OCI-LY1 (cell line): ENCODE data around the gene ALPK3.

ENCODE experiments used
- H2AFZ ChIP-seq: fragments of 200-600 bp; sonication (generic), shearing (Covaris generic); 2 replicates; pipeline ENCODE4 v1.6.0; 2014; ENCODE audit warnings: antibody characterized with exemption, mild to moderate bottlenecking, low read length
- H3F3A ChIP-seq: fragments of 200-600 bp; sonication (generic), shearing (Covaris generic); 2 replicates; pipeline ENCODE4 v1.6.0; 2014; ENCODE audit warnings: mild to moderate bottlenecking, antibody characterized with exemption, low read length, moderate library complexity; ENCODE audit not compliant: insufficient read depth
- H3K27ac ChIP-seq: fragments of 200-600 bp; sonication (generic); 2 replicates; pipeline ENCODE4 v1.5.1; 2014; ENCODE audit warnings: low read length, mixed run types, mild to moderate bottlenecking, low read depth; ENCODE audit not compliant: poor library complexity, severe bottlenecking
- H3K27me3 ChIP-seq: fragments of 200-600 bp; sonication (generic); 2 replicates; pipeline ENCODE4 v1.6.0; 2014; ENCODE audit warnings: antibody characterized with exemption, mild to moderate bottlenecking, low read length, moderate library complexity; ENCODE audit not compliant: insufficient read depth
- H3K36me3 ChIP-seq: fragments of 200-600 bp; sonication (generic); 2 replicates; pipeline ENCODE4 v1.6.1; 2014; ENCODE audit warnings: mild to moderate bottlenecking, antibody characterized with exemption, low read length, moderate library complexity, mixed read lengths; ENCODE audit not compliant: insufficient read depth
- H3K4me1 ChIP-seq: fragments of 200-600 bp; sonication (generic); 2 replicates; pipeline ENCODE4 v1.5.1; 2014; ENCODE audit warnings: mild to moderate bottlenecking, low read length, moderate library complexity; ENCODE audit not compliant: insufficient read depth, severe bottlenecking
- H3K4me2 ChIP-seq: fragments of 200-600 bp; sonication (generic), shearing (Covaris generic); 2 replicates; pipeline ENCODE4 v1.6.1; 2014; ENCODE audit warnings: low read length
- H3K4me3 ChIP-seq: fragments of 200-600 bp; sonication (generic); 2 replicates; pipeline ENCODE4 v1.5.1; 2014; ENCODE audit warnings: low read length, low read depth, mild to moderate bottlenecking, mixed read lengths; ENCODE audit not compliant: poor library complexity, severe bottlenecking
- H3K79me2 ChIP-seq: fragments of 200-600 bp; shearing (Covaris generic); 2 replicates; pipeline ENCODE4 v1.6.1; 2016; ENCODE audit warnings: mixed run types, low read length, mixed read lengths; ENCODE audit not compliant: insufficient read depth
- H3K9ac ChIP-seq: fragments of 200-600 bp; sonication (generic), shearing (Covaris generic); 2 replicates; pipeline ENCODE4 v1.6.1; 2014; ENCODE audit warnings: mild to moderate bottlenecking, low read length, mixed read lengths
- H3K9me2 ChIP-seq: fragments of 200-600 bp; sonication (generic), shearing (Covaris generic); 2 replicates; pipeline ENCODE4 v1.6.1; 2014; ENCODE audit warnings: low read depth, mild to moderate bottlenecking, low read length, mixed read lengths
- H3K9me3 ChIP-seq: fragments of 200-600 bp; shearing (Covaris generic); 2 replicates; pipeline ENCODE4 v1.6.1; 2014; ENCODE audit warnings: low read length, mixed read lengths
- H4K20me1 ChIP-seq: fragments of 200-600 bp; sonication (generic), shearing (Covaris generic); 2 replicates; pipeline ENCODE4 v1.6.0; 2016; ENCODE audit warnings: mild to moderate bottlenecking, low read length; ENCODE audit not compliant: insufficient read depth
- EZH2 ChIP-seq: fragments of 200-600 bp; sonication (generic), shearing (Covaris generic); IDR thresholded peaks from 2 replicates; pipeline ENCODE4 v1.8.0; 2017; ENCODE audit warnings: borderline replicate concordance, mixed run types, mild to moderate bottlenecking, antibody characterized with exemption, low read length, moderate library complexity, mixed read lengths
- TF ChIP-seq, protein P1 (sequence below): fragments of 200-600 bp; sonication (generic), shearing (Covaris generic); IDR thresholded peaks from 2 replicates; pipeline ENCODE4 v1.5.1; 2017; ENCODE audit warnings: mild to moderate bottlenecking, antibody characterized with exemption, low read length, moderate library complexity, mixed read lengths

The ALPK3 gene

DNA sequence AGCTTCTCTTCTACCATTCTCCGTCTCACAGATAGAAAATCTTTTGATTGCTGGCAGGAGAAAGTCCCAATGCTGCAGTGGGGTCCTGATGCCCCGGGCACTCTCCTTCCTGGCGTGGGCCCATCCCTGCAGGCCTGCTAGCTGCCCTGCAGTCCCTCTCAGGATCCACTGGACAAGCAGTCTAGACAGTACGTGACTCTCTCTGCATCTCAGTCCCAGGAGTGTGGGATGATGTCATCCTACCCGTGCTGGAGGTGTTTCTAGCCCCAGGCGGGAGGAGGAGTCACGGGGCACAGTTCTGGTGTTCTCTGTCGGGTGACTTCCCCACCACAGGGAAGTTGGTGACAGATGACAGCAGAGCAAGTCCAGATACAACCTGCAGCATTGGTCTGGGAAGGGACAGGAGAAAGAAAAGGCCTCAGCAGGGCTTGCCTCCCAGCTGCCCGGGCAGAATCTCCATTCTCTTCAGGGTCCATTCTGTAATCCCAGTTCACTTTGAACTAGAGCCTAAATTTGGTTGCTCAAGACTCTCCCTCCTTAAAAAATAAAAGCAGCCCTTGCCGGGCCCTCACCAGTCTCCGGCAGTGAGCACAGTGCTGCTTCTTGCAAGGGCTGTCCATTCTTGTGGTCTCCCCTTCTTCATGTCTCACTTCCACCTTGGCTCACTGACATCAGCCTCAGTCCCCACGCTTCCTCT, 97.9 kb downstream of the ALPK3 start:
- Histone ChIP-seq H3K36me3 (no peaks in the 10 kb centered on the region), H3K4me3 (no peak overlapping the region), H3F3A (no peaks in the 10 kb centered on the region), H3K4me1 (peaks cover 7% of the 10 kb centered on the region), H3K27ac (no peak overlapping the region), H4K20me1 (no peaks in the 10 kb centered on the region), H3K4me2 (no peak overlapping the region; the same call in 1 of the 2 replicates), H3K79me2 (no peaks in the 10 kb centered on the region), H3K9me2 (no peaks in the 10 kb centered on the region), H2AFZ (no peak overlapping the region), H3K9me3 (no peaks in the 10 kb centered on the region), H3K9ac (no peak overlapping the region), H3K27me3 (no peaks in the 10 kb centered on the region)
- TF ChIP-seq, protein P1, sequence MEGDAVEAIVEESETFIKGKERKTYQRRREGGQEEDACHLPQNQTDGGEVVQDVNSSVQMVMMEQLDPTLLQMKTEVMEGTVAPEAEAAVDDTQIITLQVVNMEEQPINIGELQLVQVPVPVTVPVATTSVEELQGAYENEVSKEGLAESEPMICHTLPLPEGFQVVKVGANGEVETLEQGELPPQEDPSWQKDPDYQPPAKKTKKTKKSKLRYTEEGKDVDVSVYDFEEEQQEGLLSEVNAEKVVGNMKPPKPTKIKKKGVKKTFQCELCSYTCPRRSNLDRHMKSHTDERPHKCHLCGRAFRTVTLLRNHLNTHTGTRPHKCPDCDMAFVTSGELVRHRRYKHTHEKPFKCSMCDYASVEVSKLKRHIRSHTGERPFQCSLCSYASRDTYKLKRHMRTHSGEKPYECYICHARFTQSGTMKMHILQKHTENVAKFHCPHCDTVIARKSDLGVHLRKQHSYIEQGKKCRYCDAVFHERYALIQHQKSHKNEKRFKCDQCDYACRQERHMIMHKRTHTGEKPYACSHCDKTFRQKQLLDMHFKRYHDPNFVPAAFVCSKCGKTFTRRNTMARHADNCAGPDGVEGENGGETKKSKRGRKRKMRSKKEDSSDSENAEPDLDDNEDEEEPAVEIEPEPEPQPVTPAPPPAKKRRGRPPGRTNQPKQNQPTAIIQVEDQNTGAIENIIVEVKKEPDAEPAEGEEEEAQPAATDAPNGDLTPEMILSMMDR, result no peak
- TF ChIP-seq EZH2, result no peak

DNA sequence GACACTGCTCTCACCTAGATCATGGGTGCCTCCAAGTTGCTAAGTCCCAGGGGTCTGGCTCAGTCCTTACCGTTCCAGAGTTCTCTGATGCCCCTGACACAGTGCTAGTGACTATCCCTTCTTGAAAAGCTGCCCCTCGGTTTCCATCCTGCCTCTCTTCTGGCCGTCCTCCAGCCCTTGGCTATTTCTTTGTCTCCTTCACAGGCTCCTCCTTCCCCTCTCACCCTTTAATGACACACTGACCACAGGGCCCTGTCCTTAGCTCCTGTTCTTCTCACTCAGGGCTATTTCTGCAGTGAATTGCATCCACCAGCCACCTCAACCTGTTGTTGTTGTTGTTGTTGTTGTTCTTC, 98.4 kb downstream of the ALPK3 start:
- H3K9me3 ChIP-seq, result no peaks in the 10 kb centered on the region
- no peaks in the 10 kb centered on the region for H3F3A ChIP-seq
- no peaks in the 10 kb centered on the region for H4K20me1 ChIP-seq
- no peaks in the 10 kb centered on the region for H3K9me2 ChIP-seq
- H3K9ac ChIP-seq, result no peak overlapping the region
- no peak overlapping the region for H3K4me3 ChIP-seq
- H3K4me2 ChIP-seq, result no peak overlapping the region
- TF ChIP-seq, protein P1, result no peak
- no peak for TF ChIP-seq EZH2
- H3K27ac ChIP-seq, result no peak overlapping the region
- peaks cover 7% of the 10 kb centered on the region for H3K4me1 ChIP-seq
- no peaks in the 10 kb centered on the region for H3K27me3 ChIP-seq
- no peaks in the 10 kb centered on the region for H3K36me3 ChIP-seq
- no peak overlapping the region for H2AFZ ChIP-seq
- H3K79me2 ChIP-seq, result no peaks in the 10 kb centered on the region

DNA sequence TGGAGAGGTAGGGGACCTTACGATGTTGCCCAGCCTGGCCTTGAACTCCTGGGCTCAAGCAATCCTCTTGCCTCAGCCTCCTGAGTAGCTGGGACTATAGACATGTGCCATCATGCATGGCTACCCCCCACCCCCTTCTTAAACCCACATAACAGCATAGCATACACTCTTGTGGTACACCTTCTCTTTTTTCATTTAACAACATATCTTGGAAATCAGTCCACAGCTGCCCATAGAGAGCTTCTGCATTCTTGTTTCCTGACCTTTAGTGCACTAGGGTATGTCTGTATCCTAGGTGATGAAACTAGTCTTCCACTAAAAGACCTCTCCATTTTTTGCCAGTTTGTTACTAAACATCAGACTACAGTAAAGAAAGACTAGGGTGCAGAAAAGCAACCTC, 100.3 kb downstream of the ALPK3 start:
- no peak overlapping the region for H3K4me2 ChIP-seq
- no peaks in the 10 kb centered on the region for H3F3A ChIP-seq
- H3K36me3 ChIP-seq, result no peaks in the 10 kb centered on the region
- TF ChIP-seq, protein P1, result no peak
- TF ChIP-seq EZH2, result no peak
- H3K9me3 ChIP-seq, result no peaks in the 10 kb centered on the region
- H3K9me2 ChIP-seq, result no peaks in the 10 kb centered on the region
- no peaks in the 10 kb centered on the region for H4K20me1 ChIP-seq
- H3K27me3 ChIP-seq, result no peaks in the 10 kb centered on the region; the same call in 1 of the 2 replicates
- peaks cover 7% of the 10 kb centered on the region for H3K4me1 ChIP-seq
- no peak overlapping the region for H3K9ac ChIP-seq
- no peak overlapping the region for H3K27ac ChIP-seq
- H2AFZ ChIP-seq, result no peak overlapping the region
- H3K79me2 ChIP-seq, result no peaks in the 10 kb centered on the region
- no peak overlapping the region for H3K4me3 ChIP-seq
